HL-60/S4 treated with phorbol 12-myristate 13-acetate at 8.2 ng/mL for 4 days and 3 days (cell line): ENCODE data around the gene MYO1G.

Source experiments
- in situ Hi-C: fragments of 300-500 bp; cut with MboI; formaldehyde crosslinking; loops from 2 replicates; pipeline ENCODE4 v1.15.0; 2022; ENCODE audit warnings: low sequenced_read_pairs

Gene MYO1G

GRCh38 chr7:44967571-44968446 is 11.0 kb downstream of the MYO1G start:
- in situ Hi-C loops = no loop called here

DNA sequence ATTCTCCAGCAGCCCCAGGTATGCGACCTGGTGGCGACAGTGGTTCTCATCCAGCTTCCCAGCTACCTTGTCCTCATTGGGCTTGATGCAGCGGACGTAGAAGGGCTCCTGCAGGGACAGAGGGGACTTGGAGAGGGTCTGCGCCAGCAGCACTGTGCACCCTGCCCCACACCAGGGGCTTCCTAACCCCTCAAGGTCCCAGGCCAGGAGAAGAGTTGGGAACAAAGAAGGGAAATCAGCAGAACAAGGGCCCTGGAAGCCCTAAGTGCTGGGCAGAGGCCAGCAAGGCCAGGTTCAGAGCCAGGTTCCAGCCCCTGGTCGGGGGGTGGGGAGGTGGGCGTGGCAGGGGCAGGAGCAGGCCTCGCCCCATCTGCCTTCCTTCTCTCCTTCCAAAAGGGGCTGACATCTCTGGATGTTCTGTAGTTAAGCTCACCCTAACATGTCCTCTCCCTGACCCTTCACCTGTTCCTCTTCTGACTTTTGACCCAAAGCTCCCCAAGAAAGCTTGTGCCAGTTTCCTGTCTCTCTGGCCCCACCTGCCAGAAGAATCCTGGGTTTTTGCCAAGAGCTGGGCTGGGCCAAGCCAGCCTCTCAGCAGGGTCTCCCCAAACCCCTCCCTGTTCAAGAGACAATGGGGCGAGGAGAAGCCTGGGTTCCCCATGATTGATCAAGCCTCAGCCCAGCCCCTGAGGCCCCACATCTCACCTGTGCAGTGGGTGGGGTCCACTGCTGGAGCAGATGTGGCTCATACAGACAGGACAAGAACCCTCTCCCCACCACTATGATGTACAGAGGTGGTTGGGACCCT is 11.9 kb downstream of the MYO1G start:
- in situ Hi-C loops = no loop called here

DNA sequence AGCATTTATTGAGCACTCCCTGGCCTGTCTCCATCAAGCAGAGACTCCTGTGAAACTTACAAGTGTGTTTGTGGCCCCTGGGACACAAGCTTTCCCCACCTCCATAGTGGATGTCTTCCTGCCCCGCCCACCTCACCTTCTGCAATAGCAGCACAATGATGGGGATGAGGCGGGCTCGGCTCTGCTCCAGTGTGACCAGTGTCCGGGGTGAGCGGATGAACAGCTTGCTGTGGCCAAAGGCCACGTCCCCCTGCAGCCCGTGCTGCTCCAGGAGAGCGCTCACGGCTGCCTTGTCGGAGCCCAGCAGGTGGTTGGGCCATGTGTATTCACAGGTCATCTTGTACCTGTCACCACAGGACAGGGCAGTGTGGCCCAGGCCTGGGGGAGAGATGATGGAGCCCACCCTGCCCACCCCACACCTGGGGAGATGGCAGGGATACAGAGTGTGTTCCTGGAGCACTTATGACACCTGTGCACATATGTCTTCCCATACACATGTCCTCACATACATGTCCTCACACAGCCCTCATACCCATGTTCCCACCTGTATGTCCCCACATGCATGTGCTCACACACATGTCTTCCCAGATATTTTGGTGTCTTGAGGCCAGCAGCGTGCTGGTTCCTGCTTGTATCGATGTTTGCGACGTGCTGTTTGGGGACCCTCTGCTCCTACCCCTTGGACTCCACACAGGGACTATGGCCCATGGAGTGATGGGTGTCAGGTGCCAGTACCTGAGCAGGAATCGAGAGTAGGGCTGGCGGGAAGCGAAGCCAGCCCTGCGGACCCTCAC is 12.7 kb downstream of the MYO1G start:
- in situ Hi-C loops = no loop called here

DNA sequence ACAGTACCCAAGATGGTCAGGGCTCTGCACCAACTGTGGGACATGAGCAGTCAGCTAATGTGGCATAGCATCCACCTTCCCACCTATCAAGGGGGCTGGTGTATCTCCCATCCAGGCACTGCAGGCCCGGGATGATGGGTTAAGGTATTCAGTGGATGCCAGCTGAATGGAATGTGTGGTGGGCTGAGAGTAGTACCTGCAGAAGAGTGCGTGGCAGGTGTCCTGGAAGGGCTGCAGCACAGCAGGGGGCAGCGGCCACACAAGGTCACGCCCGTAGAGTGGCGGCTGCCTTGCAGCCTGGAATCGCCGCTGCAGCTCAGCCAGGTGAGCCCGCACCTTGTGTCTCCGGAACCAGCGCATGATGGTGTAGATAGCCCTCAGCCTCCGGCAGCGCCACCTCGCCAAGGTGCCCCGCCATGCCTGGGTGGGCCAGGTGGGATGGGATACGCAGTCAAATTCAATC is 13.3 kb downstream of the MYO1G start:
- in situ Hi-C loops = no loop called here

DNA sequence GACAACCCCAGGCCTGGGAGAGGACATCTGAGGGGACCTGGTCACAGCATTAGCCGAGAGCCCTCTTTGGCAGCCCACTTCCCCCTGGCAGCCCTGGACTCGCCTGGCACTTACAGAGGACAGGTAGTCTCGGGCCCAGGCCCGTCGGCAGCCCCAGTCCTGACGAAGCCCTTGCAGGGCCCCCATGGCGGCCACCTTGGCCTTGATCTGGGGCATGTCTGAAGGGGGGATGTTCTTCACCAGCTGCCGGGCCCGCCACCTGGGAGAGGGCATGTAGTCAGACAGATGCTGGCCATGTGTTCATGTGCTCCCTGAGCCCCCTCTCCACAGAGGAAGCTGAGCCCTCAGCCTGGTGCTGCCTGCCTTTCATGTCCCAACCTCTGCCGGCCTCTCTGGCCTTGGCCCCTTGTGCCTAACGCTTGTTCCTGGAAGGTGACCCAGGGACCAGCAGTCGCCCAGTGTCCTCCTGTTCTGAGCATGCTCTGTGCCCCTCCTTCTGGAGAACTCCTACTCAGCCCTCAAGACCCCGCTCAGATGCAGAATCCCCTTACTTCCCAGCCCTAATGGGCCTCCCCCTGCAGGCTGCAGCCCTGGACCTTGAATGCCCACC is 13.9 kb downstream of the MYO1G start:
- in situ Hi-C loops = no loop called here

DNA sequence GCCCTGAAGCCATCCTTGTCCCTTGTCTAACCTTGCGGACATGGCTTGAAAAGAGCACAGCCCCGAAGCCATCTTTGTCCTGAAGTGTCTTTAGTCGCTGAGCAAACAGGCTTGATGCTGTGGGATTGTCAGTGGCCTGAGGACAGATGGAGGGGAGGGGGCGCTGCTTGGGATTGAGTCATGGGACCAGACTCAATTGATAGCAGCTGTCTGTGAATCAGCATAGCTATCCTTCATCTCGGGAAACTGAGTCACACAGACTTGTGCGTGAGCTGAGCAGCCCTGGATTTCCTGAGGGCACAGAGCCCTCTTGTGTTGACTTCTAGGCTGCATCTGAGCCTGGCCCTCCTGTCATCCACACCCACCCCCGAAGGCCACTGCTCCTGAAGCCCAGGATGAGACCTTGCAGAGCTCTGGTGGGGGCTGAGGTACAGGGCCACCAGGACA is 14.4 kb downstream of the MYO1G start:
- in situ Hi-C loops = no loop called here

DNA sequence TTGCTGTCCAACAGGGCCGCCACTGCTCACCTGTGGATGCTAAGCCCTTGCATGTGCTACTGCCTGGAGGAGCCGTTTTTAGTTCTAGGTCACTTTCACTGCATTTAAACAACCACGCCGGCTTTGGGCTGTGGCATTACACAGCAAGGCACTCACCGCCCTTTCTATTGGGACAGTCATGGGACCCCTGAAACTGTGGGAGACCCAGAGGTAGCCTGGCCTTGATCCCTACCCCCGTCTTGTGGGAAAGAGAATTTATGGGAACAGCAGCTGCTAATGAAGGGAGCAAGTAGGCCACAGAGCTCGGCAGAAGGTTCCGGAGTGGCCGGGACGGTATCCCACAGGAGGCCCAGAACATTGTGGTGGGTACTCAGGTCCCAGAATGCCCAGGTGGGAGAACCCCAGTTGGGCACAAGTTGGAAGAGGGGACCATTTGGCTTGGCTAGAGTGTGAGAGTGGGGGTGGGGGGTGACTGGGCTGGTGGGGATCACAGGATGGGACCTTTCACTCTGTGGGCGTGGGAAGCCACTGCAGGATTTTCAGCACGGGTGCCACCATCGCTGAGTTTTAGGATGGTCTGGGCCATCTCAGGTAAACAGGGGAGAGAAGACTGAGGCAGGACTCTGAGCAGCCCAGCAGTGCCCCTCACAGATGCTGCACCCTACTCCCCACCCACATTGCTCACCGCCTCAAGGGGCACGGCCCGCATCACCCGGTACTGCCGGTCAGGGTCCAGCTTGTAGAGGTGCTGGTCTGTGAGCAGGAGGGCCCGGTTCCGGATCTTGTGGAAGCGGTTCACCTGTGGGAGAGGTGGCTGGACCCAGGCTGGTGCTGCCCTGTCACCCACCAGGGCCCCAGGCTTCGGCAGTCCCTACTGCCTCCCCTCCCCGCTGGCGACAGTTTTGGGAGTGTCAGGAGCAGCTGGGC is 15.2 kb downstream of the MYO1G start:
- in situ Hi-C loops = no loop called here

DNA sequence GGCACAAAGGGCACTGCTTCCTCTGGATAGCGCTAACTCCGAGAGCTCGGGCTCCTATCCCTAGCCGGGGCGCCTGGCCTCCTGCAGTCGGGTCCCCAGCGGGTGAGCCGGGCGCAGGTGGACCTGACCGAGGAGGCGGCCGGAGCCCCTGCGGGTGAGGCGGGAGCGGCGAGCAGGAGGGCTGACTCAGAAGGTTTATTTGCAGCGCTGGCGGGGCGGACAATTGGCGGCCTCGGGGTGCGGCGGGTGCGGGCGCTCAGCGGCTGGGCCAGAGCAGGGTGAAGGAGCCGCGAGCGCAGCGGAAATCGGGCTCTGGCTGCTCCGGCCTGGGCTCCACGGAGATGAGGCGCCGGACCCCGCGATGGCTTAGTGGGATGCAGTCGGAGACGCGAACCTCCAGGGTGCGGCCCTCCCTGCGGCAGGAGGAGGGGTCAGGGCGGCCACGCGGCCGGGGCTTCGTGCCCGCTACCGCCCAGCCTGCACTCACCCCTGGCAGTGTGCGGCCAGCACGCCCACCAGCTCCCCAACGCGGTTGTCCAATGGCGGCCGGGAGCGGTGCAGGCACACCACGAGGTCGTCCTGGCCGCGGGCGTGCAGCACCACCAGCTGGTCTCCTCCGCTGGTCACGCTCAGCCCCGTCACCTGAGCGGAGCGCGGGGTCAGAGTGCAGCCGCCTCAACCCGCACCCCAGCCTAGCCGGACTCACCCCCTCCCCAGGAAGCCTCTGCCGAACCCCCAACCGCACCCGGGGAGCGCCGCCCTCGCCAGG is 16.1 kb downstream of the MYO1G start:
- in situ Hi-C loops = no loop called here

GRCh38 chr7:44961844-44962482 is 16.9 kb downstream of the MYO1G start:
- in situ Hi-C loops = no loop called here

- in situ Hi-C loops = no loop called here
Observed at GRCh38 chr7:44960011-44960580, 18.7 kb downstream of the MYO1G start.

GRCh38 chr7:44959433-44959951 is 19.3 kb downstream of the MYO1G start:
- in situ Hi-C loops = no loop called here

GRCh38 chr7:44958645-44959344 is 20.0 kb downstream of the MYO1G start:
- in situ Hi-C loops = no loop called here

DNA sequence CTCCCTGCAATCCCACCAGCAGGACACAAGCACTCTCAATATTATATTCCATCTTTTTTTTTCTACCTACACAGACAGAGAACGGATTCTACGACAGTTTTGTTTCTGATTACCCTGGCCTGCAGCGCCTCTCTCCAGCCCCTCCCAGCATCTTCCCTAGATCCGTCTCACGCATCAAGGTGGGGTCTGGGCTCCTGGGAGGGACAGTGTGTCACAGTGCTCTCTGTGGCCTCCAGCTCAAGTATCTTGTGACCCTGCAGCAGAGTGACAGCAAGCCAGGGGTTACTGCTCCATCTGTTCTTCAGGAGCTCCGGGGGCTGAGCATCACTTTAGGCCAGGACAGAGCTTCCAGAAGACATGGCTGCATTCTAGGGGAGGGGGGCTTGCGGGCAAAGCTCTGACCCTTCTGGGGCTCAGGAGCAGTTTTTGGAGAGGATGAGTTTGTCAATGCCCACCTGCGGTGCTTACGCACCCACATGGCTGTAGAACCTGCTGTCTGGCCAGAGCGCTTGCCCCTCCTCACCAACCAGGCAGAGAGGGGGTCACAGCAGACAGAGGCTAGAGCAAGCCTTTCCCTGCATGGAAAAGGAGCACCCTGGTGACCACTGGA is 22.6 kb downstream of the MYO1G start:
- in situ Hi-C loops = no loop called here

- in situ Hi-C loops = no loop called here
Observed at GRCh38 chr7:44955733-44956132, 23.1 kb downstream of the MYO1G start.

GRCh38 chr7:44953156-44953555 is 25.7 kb downstream of the MYO1G start:
- in situ Hi-C loops = no loop called here

- in situ Hi-C loops = no loop called here
Observed at GRCh38 chr7:44949303-44949702, 29.5 kb downstream of the MYO1G start.

- in situ Hi-C loops = no loop called here
Observed at GRCh38 chr7:44945479-44945878, 33.3 kb downstream of the MYO1G start.
